HepG2 (cell line): ENCODE data around the gene CDC37L1. TPM values are rescaled to one million over a fixed set of nuclear protein-coding genes. Genes with fewer than 3 reads are reported as not detected.

ENCODE experiments used
- ATAC-seq: fragments of 200-7000 bp; cut with Tn5 transposase; 3 replicates; pipeline ENCODE4 v1.9.1; 2020; ENCODE audit warnings: mild to moderate bottlenecking, moderate library complexity
- BruUV-seq: library from RNA; stranded (reverse); fragments of 400-500 nt; replicated peaks from 2 replicates; lab custom pipeline; 2021; lab: Mats Ljungman, UMichigan
- CTCF ChIA-PET: fragments of 300-600 bp; formaldehyde crosslinking; extraction: SDS; loops from one replicate; lab custom pipeline; 2021; ENCODE audit warnings: low total read pairs, inconsistent platforms, low intra/inter-chr PET ratio; lab: Yijun Ruan, JAX
- POLR2A ChIA-PET: fragments of 350-600 bp; sonication (Branson Sonifier 250); formaldehyde crosslinking; loops from one replicate; lab custom pipeline; 2020; ENCODE audit warnings: antibody characterized with exemption, inconsistent platforms; lab: Yijun Ruan, JAX
- DNase-seq: peaks from one replicate; pipeline ENCODE4 v3.0.0-alpha.2; 2015; ENCODE audit warnings: low spot score
- FAIRE-seq: peaks from 3 replicates; lab custom pipeline; 2011; peaks lifted over from hg19 to GRCh38; lab: Jason Lieb, UNC
- H2AFZ ChIP-seq: one replicate; pipeline ENCODE4 v1.6.1; 2011; ENCODE audit warnings: low read length, inconsistent platforms
- H3K27ac ChIP-seq: fragments of 300-600 bp; 3 replicates; pipeline ENCODE4 v1.8.0; 2011; ENCODE audit warnings: mixed run types, mild to moderate bottlenecking, mixed read lengths, low read length, inconsistent platforms; ENCODE audit not compliant: insufficient read depth; ENCODE audit errors: extremely low read length
- H3K27me3 ChIP-seq, 2 experiments: fragments of 200-600 bp in 1 of 2; 2 replicates in 1 of 2; 3 replicates in 1 of 2; pipeline versions ENCODE4 v1.6.0 to v1.8.0; 2011; ENCODE audit warnings: low read length in 2 of 2, mild to moderate bottlenecking in 2 of 2, moderate library complexity in 2 of 2, inconsistent platforms in 1 of 2; ENCODE audit not compliant: insufficient read depth in 2 of 2, control insufficient read depth in 1 of 2
- H3K36me3 ChIP-seq, 2 experiments: fragments of 200-600 bp in 1 of 2; replicated peaks in 1 of 2; 2 replicates in 1 of 2; 3 replicates in 1 of 2; pipeline versions ENCODE4 v1.5.1 to v1.8.0; 2011; ENCODE audit warnings: low read length in 2 of 2, inconsistent platforms in 1 of 2; ENCODE audit not compliant: insufficient read depth in 2 of 2, control insufficient read depth in 1 of 2
- H3K4me1 ChIP-seq: 2 replicates; pipeline ENCODE4 v1.5.1; 2012; ENCODE audit warnings: low read length, inconsistent platforms; ENCODE audit not compliant: insufficient read depth
- H3K4me2 ChIP-seq: 2 replicates; pipeline ENCODE4 v1.6.0; 2011; ENCODE audit warnings: low read depth, low read length, inconsistent platforms
- H3K4me3 ChIP-seq, 3 experiments: fragments of 200-600 bp in 1 of 3; sonication (generic), shearing (Covaris generic) in 1 of 3; replicated peaks in 1 of 3; 2 replicates each; pipeline ENCODE4 v1.5.1; 2011 to 2016; ENCODE audit warnings: low read length in 3 of 3, inconsistent platforms in 2 of 3, low read depth in 2 of 3, mild to moderate bottlenecking in 2 of 3, control low read depth in 1 of 3, mixed read lengths in 1 of 3; ENCODE audit not compliant: insufficient read depth in 1 of 3
- H3K79me2 ChIP-seq: one replicate; pipeline ENCODE4 v1.6.1; 2011; ENCODE audit warnings: low read length, inconsistent platforms; ENCODE audit not compliant: insufficient read depth
- H3K9ac ChIP-seq: 2 replicates; pipeline ENCODE4 v1.6.0; 2011; ENCODE audit warnings: mild to moderate bottlenecking, low read depth, low read length, inconsistent platforms; ENCODE audit not compliant: insufficient read depth
- H3K9me3 ChIP-seq: 2 replicates; pipeline ENCODE4 v1.5.1; 2012; ENCODE audit warnings: mild to moderate bottlenecking, low read length
- H4K20me1 ChIP-seq: 2 replicates; pipeline ENCODE4 v1.6.0; 2011; ENCODE audit warnings: inconsistent platforms, mild to moderate bottlenecking, low read length, moderate library complexity; ENCODE audit not compliant: insufficient read depth
- RBM39 ChIP-seq: fragments of 200-400 bp; formaldehyde crosslinking; IDR thresholded peaks from one replicate; pipeline ENCODE4 v1.6.1; 2018; ENCODE audit warnings: antibody characterized with exemption, mild to moderate bottlenecking, low read depth, low read length; ENCODE audit not compliant: poor library complexity, severe bottlenecking
- SMC3 ChIP-seq: IDR thresholded peaks from 2 replicates; pipeline ENCODE4 v1.6.1; 2011; ENCODE audit warnings: low read length, improper control_type of control experiment
- ZNF138 ChIP-seq: sonication (generic); formaldehyde crosslinking; IDR thresholded peaks from 2 replicates; pipeline ENCODE4 v1.5.0; 2020; ENCODE audit warnings: mild to moderate bottlenecking, low read depth, missing genetic modification reagents
- ZNF180 ChIP-seq: sonication (generic); formaldehyde crosslinking; IDR thresholded peaks from 2 replicates; pipeline ENCODE4 v1.4.0; 2020; ENCODE audit warnings: low read depth, missing genetic modification reagents, borderline replicate concordance
- WGBS: methylation state at CpG from one replicate; pipeline ENCODE4 v1.1.6; 2017; ENCODE audit warnings: low lambda C conversion rate; 5-methylcytosine and 5-hydroxymethylcytosine counted together
- in situ Hi-C: cut with HindIII; loops from 2 replicates; pipeline ENCODE4 v1.10.0; 2017; ENCODE audit warnings: low pct_unique_long_range_greater_than_20kb; ENCODE audit not compliant: extremely low pct_ligation_motif_present
- intact Hi-C: fragments of 100-400 bp; cut with micrococcal nuclease; formaldehyde crosslinking; loops from one replicate; pipeline ENCODE4 v1.10.0; 2022; ENCODE audit not compliant: unreplicated experiment
- polyA plus RNA-seq, 8 experiments: library from polyadenylated mRNA; depleted of rRNA in 3 of 8; stranded (reverse) in 7 of 8; unstranded in 1 of 8; fragments of >200 nt; fragmentation: Illumina TruSeq in 4 of 8; extraction: Trizol in 4 of 8; gene quantifications; 2 replicates each; pipeline versions ENCODE4 v1.2.1 to v1.2.3, GENCODE V29; 2011 to 2016; ENCODE audit warnings: low read depth in 4 of 8, missing spikeins in 1 of 8, mixed read lengths in 1 of 8; ENCODE audit not compliant: insufficient read depth in 1 of 8
- total RNA-seq, 5 experiments: library from RNA; depleted of rRNA; stranded (reverse); fragments of >200 nt; fragmentation: Illumina TruSeq; extraction: Trizol; gene quantifications; 2 replicates each; pipeline ENCODE4 v1.2.3, GENCODE V29; 2016; ENCODE audit warnings: low read depth in 1 of 5
- TF ChIP-seq, protein P1 (sequence below): sonication (generic); formaldehyde crosslinking; IDR thresholded peaks from 2 replicates; pipeline ENCODE4 v1.5.0; 2020; ENCODE audit warnings: mild to moderate bottlenecking, missing genetic modification reagents, borderline replicate concordance
- TF ChIP-seq, protein P2 (sequence below): IDR thresholded peaks from 2 replicates; pipeline ENCODE4 v1.6.1; 2016; ENCODE audit warnings: missing compliant biosample characterization, missing genetic modification reagents, borderline replicate concordance
- TF ChIP-seq, protein P3 (sequence below): sonication (generic); formaldehyde crosslinking; IDR thresholded peaks from 2 replicates; pipeline ENCODE4 v1.4.0; 2020; ENCODE audit warnings: missing genetic modification reagents, mild to moderate bottlenecking, borderline replicate concordance

The CDC37L1 gene
- total and polyA plus RNA-seq, 2 of the 13 experiments (the other 11 are each of a cell fraction or from before 2014, with no cell fraction given) = 5.5 to 17.0 TPM

DNA sequence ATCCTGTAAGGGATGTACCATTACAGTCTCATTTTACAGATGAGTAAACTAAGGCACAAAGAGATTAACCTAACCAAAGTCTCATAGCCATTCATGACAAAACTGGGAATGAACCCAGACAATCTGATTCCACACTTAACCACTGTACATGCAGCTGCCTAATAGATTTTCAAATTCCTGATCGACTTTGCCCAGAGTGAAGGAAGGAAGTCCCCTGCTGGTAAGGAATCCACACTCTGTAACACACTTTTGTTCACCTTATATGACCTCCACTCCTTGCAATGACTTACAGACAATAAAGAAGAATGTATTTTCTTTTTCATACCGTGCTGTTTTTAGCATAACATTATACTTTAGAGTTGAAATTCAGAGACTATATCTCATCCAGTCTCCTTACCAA lies 48.5 kb upstream of the CDC37L1 start (continued):
- TF ChIP-seq, protein P1, sequence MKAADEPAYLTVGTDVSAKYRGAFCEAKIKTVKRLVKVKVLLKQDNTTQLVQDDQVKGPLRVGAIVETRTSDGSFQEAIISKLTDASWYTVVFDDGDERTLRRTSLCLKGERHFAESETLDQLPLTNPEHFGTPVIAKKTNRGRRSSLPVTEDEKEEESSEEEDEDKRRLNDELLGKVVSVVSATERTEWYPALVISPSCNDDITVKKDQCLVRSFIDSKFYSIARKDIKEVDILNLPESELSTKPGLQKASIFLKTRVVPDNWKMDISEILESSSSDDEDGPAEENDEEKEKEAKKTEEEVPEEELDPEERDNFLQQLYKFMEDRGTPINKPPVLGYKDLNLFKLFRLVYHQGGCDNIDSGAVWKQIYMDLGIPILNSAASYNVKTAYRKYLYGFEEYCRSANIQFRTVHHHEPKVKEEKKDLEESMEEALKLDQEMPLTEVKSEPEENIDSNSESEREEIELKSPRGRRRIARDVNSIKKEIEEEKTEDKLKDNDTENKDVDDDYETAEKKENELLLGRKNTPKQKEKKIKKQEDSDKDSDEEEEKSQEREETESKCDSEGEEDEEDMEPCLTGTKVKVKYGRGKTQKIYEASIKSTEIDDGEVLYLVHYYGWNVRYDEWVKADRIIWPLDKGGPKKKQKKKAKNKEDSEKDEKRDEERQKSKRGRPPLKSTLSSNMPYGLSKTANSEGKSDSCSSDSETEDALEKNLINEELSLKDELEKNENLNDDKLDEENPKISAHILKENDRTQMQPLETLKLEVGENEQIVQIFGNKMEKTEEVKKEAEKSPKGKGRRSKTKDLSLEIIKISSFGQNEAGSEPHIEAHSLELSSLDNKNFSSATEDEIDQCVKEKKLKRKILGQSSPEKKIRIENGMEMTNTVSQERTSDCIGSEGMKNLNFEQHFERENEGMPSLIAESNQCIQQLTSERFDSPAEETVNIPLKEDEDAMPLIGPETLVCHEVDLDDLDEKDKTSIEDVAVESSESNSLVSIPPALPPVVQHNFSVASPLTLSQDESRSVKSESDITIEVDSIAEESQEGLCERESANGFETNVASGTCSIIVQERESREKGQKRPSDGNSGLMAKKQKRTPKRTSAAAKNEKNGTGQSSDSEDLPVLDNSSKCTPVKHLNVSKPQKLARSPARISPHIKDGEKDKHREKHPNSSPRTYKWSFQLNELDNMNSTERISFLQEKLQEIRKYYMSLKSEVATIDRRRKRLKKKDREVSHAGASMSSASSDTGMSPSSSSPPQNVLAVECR (CRISPR knock-in tag) = no peak
- TF ChIP-seq, protein P2, sequence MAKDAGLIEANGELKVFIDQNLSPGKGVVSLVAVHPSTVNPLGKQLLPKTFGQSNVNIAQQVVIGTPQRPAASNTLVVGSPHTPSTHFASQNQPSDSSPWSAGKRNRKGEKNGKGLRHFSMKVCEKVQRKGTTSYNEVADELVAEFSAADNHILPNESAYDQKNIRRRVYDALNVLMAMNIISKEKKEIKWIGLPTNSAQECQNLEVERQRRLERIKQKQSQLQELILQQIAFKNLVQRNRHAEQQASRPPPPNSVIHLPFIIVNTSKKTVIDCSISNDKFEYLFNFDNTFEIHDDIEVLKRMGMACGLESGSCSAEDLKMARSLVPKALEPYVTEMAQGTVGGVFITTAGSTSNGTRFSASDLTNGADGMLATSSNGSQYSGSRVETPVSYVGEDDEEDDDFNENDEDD (CRISPR knock-in tag) = no peak
- no peak for TF ChIP-seq ZNF138
- TF ChIP-seq RBM39 = no peak
- TF ChIP-seq, protein P3, sequence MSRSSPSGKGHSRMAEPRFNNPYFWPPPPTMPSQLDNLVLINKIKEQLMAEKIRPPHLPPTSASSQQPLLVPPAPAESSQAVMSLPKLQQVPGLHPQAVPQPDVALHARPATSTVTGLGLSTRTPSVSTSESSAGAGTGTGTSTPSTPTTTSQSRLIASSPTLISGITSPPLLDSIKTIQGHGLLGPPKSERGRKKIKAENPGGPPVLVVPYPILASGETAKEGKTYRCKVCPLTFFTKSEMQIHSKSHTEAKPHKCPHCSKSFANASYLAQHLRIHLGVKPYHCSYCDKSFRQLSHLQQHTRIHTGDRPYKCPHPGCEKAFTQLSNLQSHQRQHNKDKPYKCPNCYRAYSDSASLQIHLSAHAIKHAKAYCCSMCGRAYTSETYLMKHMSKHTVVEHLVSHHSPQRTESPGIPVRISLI (CRISPR knock-in tag) = no peak

DNA sequence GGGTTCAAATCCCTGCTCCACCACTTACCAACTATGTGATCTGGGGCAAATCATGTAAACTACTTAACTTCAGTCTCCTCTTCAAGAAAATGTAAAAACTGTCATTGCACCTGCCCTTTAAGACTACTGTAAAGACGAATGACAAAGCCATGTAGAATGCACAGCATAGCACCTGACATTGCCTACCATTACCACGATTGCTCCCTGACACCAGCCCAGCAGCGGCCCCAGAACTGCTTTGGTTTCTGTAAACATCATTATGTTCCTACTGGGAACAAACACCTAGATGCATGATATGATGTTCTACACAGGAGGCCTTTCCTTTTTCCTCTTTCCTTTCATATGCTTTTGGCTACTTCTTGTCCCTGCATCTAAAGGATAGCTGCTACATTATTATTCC lies 40.4 kb upstream of the CDC37L1 start:
- H3K9ac ChIP-seq = no peak overlapping the region
- no peaks in the 10 kb centered on the region for H3K79me2 ChIP-seq
- BruUV-seq = no TSS peak
- ChIA-PET CTCF (no interaction called here), POLR2A (no interaction called here)
- H4K20me1 ChIP-seq = no peaks in the 10 kb centered on the region
- in situ Hi-C loops = loop anchor here (25.0 kb wide), 1 partner anchor 252 kb away; no protein-coding TSS in a partner anchor
- FAIRE-seq (no peak), DNase-seq (no peak), ATAC-seq (no peak)
- intact Hi-C loops = no loop called here
- no peaks in the 10 kb centered on the region for H3K9me3 ChIP-seq
- no peak overlapping the region for H3K4me2 ChIP-seq
- H3K27ac ChIP-seq = no peak overlapping the region
- no peaks in the 10 kb centered on the region for H3K36me3 ChIP-seq
- no peaks in the 10 kb centered on the region for H3K27me3 ChIP-seq
- 80% methylated on average over 3 of the region's 3 CpGs for WGBS
- TF ChIP-seq SMC3 = no peak
- no peak for TF ChIP-seq ZNF180 (CRISPR knock-in tag)
- no peak overlapping the region for H3K4me3 ChIP-seq
- no peaks in the 10 kb centered on the region for H3K4me1 ChIP-seq
- H2AFZ ChIP-seq = no peak overlapping the region
